GM19438 (cell line): ENCODE results near the gene FBXL3.
A peak's percentile ranks its signal among the peaks of the same experiment; 100 is the strongest.
"Not testable (repeated sequence)": the region's sequence is repeated elsewhere in the genome, so short reads cannot be mapped to it uniquely, and the experiment has no call there.

Experiments
- ATAC-seq: cut with Tn5 transposase; IDR thresholded peaks from one replicate; pipeline ENCODE4 v1.9.1; 2021; ENCODE audit warnings: low read depth; ENCODE audit not compliant: unreplicated experiment

FBXL3 gene

DNA sequence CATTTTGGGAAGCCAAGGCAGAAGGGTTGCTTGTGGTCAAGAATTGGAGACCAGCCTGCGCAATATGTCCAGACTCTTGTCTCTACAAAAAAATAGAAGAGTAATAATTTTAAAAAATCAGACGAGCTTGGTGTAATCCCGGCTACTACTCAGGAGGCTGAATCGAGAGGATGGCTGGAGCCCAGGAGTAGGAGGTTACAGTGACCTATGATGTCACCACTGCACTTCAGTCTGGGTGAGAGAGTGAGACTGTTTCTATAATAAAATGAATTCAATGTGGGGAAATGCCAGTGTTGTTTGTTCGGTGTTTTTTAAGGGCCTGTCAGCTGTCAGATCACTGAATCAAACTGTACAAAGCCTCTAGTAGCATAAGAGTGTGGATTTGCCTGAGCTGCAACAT lies 1.2 kb upstream of the FBXL3 start:
- no peak for ATAC-seq

DNA sequence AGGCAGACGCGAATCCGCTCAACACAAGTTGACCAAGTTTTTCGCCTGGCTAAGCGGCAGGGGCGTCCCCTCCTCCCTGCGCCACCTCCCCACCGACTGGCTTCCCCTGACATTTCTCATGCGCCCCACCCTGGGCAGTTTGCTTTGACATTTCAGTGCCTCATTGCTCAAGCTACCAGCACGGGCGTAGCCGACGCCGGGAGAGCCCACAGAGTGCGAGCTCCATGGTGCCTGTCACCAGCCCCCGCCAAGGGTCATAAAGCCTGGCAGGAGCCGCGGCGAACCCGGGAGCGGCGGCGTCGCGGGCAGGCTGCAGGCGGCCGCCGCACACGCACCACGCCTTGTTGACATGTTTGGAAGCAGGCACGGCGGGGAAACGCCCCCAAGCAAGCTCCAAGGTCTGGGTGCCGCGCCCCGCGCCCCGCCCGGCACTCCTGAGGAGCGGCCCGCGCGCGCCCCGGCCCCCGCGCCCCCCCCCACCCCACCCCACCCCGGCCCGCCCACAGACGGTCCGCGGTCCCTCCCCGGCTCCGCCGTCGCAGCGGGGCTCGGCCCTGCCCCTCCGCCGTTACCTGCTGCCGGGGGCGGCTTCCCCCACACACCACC lies 601 bp downstream of the FBXL3 start:
- peak; percentile 59 for ATAC-seq

DNA sequence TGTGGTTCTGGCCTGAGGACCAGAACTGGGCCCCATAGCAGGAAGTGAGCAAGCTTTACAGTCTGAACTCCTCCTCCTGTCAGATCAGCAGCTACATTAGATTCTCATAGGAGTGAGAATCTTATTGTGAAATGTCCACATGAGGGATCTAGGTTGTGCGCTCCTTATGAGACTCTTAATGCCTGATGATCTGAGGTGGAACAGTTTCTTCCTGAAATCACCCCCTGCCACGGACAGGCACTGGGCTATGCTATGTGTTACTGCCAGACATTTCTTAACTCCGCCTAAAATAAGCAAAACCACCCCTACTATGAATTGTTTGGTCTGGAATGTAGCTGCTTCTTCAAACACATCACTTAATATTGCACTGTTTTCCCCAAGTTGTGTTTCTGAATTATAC lies 4.6 kb downstream of the FBXL3 start:
- no peak for ATAC-seq

DNA sequence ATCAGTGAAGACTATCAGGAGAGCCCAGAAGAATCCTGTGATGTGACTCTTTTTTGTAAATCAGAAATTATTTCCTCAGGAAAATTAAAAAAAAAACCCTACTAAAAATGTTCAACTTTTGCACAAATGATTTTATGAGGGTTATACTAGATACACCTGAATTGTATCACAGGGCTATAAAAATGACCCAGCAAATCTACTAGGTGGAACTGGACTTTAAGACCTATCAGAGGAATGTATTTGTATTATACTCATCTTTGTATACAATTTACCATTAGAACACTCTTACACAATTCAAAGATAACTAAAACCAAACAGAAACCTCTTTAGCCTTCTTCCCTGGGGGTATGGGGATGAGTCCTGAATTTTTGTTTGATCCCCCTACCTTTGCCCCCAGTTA lies 7.2 kb downstream of the FBXL3 start:
- no peak for ATAC-seq

DNA sequence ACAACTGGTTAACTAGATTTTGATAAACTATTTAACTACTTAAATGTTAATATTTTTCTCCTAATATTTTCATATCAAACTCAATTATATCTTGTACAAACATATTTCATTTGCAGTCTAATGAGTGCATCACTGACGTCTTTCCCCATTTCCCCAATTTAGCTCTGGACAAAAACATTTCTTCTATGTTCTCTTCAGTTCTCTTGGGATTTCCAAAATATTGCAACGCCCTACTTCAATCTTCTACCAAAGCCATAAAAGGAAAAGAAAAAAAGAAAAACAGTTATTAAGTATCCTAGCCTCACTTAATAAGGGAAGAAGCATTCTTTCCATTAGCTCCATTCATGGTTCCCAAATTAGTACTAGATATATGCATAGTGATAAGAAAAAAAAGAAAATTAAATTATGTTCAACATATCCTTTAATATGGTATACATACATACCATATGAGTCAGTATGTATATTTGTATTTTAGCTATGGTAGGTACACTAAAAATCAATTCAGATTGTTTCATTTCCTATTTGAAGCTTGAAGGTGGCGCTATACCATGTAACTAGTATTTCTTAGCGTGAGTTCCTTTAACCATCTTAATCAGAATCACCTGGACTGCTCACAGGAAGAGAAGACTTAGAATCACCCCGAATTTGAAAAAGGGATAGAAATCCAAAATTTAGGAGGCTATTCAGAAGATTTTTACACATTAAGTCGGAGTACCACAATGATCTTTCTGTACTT lies 9.9 kb downstream of the FBXL3 start:
- no peak for ATAC-seq

DNA sequence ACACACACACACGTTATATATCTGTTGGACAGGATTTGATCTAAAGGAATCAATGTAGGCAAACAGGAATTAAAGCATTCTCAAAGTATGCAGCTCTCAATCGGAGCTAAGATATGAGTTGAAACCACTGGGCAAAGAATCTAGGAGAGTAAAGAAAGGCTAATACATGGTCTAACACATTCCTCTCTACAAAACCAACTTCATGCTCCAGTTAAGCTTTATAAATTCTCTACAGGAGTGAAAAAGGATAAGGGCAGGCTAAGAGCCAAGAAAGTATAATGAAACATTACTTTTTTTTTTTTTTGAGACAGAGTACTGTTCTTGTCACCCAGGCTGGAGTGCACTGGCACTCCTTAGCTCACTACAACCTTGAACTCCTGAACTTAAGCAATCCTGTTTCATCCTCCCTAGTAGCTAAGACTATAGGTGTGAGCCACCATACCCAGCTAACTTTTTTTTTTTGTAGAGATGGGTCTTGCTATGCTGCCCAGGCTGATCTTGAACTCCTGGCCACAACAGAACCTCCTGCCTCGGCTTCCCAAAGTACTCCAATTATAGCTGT lies 10.6 kb downstream of the FBXL3 start:
- no peak for ATAC-seq

DNA sequence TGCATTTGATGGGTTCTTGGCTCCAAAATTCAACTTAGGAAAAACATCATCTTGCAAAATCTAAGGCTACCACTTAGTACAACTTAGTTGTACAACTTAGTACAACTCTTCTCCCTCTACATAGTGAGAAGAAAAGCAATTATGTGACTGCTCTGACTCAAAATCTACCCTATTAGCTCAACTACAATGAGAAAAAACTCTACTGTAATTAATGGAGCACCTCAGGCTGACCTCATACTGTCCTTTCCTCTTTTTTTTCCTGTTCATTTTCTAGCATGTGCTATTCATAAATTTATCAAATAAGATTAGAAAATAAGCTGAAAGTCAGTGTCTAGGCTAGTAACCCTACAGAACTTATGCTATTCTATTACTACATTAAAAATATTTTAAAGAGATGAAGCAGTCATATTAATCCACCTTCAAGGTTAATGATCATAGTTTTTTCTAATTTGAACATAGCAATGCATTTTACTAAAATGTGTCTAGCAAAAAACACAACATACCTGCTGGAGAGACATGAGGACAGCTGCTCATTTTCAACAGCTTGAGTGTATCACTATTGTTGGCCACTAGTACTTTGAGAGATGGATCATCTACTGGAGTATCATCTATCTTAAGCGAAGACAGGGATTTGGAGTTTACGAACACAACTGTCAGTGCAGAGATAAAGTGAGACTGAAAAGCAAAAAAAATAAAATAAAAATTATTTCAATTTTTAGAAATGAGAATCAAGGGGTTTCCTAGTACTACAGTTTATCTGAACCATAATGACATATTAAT lies 11.9 kb downstream of the FBXL3 start:
- ATAC-seq: no peak

DNA sequence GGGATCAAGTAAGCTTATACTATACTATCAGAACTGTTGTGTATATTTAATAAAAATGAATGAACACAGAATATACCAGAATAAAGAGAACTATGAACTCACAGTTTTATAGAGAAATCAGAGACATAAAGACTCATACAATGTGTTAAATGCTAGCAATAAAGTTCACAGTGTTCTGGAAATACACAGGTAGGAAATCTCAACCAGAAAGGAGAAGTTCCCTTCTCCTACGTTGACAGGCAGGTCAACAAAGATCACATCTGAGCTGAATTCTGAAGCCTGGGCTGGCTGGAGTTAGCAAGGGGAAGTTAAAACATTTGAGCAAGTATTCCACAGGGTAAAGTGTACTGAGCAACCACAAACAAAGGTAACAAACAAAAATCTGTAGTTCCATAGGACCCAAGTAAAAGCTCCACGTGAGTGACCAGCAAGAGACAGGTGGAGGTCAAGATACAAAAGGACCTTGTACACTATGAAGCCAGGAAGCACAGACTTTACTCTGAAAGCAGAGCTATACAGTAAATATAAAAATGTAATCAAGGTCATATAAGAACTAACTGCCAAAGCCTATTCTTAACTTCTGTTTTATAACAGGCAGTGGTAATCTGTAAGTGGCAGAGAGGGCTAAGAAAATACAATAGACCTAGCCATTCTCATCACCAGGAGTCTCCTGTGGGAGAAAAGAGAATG lies 13.0 kb downstream of the FBXL3 start:
- ATAC-seq: no peak

DNA sequence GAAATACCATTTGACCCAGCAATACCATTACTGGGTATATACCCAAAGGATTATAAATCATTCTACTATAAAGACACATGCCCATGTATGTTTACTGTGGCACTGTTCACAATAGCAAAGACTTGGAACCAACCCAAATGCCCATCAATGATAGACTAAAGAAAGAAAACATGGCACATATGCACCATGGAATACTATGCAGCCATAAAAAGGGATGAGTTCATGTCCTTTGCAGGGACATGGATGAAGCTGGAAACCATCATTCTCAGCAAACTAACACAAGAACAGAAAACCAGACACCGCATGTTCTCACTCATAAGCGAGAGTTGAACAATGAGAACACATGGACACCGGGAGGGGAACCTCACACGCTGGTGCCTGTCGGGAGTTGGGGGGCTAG lies 17.2 kb downstream of the FBXL3 start:
- not testable (repeated sequence) for ATAC-seq

DNA sequence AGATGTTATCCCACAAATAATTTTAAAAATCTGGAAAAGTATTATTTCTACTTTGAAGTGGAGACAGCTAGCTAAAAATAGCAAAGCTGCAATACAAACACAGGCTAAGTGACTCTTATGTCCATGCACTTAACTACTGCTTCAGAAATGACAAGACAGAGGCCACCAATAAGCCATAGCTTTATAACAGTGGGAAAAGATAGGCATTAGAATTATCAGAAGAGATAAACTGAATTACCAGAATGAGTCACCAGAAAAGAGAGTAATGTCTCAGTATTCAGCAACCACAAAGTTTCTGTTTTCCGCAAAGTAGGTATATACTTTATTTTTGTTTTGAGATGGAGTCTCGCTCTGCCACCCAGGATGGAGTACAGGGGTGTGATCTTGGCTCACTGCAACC lies 17.9 kb downstream of the FBXL3 start:
- ATAC-seq: no peak

DNA sequence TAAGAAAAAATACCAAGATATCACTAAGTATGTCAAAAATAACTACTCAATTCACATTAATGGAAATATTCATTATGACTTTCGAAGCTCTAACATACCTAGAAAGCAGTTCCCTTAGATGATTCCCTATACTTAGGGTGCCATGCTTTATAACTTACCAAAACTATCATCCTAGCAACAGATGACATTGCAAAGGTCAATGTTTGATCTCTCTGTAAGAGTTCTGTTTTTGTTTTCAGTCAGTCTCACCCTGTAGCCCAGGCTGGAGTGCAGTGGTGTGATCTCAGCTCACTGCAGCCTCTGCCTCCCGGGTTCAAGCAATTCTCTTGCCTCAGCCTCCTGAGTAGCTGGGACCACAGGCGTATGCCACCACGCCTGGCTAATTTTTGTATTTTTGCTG lies 18.6 kb downstream of the FBXL3 start:
- ATAC-seq: not testable (repeated sequence)

DNA sequence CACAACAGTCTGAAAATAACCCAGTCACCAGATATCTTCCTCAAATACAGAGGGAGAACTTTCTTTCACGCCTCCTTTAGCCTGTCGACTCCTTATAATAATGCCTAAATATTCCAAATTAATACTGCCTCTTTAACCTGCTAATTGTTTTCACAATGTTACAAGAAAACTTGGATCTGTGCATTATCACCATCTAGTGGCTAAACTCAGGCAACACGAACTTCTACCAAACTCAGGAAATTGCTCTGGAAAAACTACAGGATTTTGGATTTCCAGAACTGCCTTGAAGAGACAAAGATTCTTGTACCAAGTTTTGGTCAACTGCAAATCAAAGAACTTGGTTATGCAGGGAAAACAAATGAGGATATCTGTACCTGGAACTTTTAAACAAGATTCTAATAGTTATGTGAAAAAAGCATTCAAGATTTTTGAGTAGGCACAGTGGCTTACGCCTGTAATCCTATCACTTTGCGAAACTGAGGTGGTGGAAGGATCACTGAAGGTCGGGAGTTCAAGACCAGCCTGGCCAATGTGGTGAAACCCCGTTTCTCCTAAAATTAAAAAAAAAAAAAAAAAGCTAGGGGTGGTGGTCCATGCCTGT lies 24.3 kb downstream of the FBXL3 start:
- no peak for ATAC-seq

DNA sequence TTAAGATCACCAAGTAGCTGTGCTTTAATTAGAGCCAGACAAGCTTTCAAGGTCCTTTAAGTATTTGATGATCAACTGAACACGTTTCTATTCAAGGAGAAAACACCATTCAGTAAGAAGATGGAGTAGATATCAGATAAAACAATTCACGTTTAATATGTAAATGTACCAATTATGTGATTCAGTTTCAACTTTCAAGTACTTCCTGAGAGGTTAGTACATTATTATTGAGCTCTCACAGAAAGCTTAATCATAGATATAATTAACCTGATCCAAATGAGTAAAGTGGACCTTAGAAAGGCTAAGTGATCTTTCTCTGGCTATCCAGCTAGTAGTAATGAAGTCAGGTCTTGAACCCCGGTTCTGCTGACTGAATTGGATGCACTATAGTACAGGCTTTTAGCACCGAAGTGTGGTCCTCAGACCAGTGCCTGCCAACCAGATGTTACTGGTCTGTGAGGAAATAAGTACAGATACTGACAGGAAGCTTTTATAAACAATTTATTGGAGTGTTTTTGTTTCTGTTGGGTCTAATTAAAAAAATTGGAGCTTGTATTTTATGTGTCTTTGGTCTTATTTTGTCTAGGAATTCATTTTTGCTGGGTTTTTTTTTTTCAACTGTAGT lies 24.9 kb downstream of the FBXL3 start:
- no peak for ATAC-seq

DNA sequence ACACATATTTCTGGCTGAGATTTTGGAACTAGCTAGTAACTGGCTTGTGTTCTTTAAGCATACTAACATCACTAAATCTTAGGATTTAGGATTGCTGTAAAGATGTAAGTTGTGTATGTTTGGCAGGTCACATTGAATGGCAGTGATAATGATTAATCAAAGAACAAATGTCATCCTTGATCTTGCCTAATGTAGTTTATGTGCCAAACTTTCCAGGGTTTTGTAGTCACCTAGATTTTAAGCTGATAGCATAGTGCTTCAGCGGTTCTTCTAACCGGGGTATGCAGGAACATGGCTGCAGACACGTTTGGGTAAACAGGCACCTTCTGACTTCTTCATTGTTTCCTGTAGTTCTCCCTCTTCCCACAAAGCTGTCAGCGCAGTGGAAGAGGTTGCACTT lies 25.4 kb downstream of the FBXL3 start:
- ATAC-seq: no peak

DNA sequence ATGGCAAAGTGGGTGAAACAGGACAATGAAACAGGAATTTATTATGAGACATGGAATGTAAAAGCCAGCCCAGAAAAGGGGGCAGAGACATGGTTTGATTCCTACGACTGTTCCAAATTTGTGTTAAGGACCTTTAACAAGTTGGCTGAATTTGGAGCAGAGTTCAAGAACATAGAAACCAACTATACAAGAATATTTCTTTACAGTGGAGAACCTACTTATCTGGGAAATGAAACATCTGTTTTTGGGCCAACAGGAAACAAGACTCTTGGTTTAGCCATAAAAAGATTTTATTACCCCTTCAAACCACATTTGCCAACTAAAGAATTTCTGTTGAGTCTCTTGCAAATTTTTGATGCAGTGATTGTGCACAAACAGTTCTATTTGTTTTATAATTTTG lies 26.5 kb downstream of the FBXL3 start:
- ATAC-seq: no peak

DNA sequence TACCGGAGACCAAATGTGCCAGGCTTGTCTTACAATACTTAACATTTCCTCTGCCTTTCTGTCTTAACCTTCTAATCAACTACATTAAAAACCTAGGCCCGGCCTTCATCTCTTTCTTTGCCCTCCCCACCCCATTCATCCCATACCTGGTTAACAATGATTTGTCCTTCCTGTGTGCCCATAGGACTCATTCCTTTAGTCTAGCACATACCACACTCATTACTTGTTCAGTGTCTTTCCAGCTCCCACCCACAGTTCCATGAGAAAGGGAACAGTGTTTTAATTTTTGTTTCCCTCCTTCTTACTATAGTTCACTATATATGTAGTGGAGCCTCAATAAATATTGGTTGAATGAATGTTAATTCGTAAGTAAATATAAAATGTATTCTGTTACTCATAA lies 32.7 kb downstream of the FBXL3 start:
- ATAC-seq: no peak

DNA sequence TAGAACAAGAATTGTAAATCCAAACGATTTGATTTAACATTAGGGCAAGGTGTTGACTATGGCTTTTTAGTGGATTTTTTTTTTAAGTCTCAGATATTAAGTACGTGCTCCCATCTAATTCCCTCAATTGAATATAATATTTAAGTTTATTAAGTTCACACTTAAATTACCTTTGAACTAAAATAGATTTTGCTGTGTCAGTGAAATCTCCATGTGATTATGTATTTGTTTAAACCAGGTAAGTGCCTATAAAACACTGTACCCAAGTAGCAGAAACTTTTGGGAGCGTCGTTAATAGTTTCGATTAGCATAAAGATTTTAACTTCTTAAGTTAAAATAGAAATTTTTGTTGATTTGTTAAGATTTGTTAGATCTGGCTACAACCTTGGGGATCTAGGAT lies 33.5 kb downstream of the FBXL3 start:
- ATAC-seq: no peak

DNA sequence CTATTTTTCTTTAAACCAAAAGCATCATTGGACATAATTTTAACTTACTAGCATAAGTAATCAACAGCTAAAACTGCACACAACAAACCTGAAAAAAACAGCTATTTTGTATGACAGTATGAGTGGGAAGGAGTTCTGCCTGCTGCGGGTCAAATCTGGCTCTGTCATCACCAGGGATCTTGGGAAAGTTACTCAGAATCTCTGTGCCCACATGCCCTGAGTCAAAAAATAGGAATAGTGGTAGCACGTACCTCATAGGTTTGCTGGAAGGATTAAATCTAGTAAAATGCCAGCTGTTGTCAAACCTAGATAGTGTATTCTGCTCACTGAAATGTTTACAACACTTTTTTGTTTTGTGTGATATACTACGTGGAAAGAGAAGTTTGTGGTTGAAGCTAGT lies 33.9 kb downstream of the FBXL3 start:
- no peak for ATAC-seq

DNA sequence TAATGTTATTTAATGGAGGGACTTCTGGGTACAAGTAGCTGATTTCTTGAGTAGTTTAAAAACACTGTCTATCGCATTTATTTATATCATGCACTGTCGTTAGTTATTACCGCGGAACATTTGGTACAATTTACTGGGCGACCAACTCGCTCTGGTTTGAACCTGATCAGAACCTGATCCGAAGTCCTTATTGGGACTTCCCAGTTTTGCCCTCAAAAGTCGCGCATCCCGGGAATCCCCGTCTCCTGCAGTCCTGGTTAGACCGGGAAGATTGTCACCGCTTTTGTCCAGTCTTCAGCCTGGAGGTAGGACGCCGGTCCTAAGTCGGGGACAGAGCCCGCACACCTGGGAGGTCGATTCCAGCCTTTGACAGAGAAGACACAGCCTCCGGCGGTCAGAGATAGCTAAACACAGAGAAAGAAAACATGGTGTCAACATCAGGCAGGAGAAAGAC lies 34.4 kb downstream of the FBXL3 start:
- ATAC-seq: no peak
